ENCODE measurements around the gene KDM8. TPM values are rescaled to one million over a fixed set of nuclear protein-coding genes. Genes with fewer than 3 reads are reported as not detected.
A peak's percentile ranks its signal among the peaks of the same experiment; 100 is the strongest.

KDM8 gene
- total and polyA plus RNA-seq, 9 of the 15 experiments (the other 6 are each of a cell fraction or from before 2014, with no cell fraction given), result 0.61 to 9.1 (median 5.4) TPM

- TF ChIP-seq CUX1 (CRISPR knock-in tag; IDR thresholded peaks at IDR 0.05), result no peak
- no peak for TF ChIP-seq SNIP1 (IDR thresholded peaks at IDR 0.05; ENCODE audit: low read depth)
- no peak for TF ChIP-seq ATF6 (CRISPR knock-in tag; IDR thresholded peaks at IDR 0.05)
- TF ChIP-seq SMARCA4 (IDR thresholded peaks at IDR 0.05), result no peak; the same call in 1 of the 2 replicates
- TF ChIP-seq EP400 (IDR thresholded peaks at IDR 0.05), result peak; percentile 97
- TF ChIP-seq ZNF586 (CRISPR knock-in tag; conservative IDR thresholded peaks at IDR 0.05), result no peak; the same call in 1 of the 2 replicates
- no peak for TF ChIP-seq GTF2A2 (tag; IDR thresholded peaks at IDR 0.05)
- no peak for TF ChIP-seq POLR2AphosphoS2 (IDR thresholded peaks at IDR 0.05; ENCODE audit: low read length)
- TF ChIP-seq ZC3H8 (IDR thresholded peaks at IDR 0.05), result no peak
- TF ChIP-seq, protein P1, sequence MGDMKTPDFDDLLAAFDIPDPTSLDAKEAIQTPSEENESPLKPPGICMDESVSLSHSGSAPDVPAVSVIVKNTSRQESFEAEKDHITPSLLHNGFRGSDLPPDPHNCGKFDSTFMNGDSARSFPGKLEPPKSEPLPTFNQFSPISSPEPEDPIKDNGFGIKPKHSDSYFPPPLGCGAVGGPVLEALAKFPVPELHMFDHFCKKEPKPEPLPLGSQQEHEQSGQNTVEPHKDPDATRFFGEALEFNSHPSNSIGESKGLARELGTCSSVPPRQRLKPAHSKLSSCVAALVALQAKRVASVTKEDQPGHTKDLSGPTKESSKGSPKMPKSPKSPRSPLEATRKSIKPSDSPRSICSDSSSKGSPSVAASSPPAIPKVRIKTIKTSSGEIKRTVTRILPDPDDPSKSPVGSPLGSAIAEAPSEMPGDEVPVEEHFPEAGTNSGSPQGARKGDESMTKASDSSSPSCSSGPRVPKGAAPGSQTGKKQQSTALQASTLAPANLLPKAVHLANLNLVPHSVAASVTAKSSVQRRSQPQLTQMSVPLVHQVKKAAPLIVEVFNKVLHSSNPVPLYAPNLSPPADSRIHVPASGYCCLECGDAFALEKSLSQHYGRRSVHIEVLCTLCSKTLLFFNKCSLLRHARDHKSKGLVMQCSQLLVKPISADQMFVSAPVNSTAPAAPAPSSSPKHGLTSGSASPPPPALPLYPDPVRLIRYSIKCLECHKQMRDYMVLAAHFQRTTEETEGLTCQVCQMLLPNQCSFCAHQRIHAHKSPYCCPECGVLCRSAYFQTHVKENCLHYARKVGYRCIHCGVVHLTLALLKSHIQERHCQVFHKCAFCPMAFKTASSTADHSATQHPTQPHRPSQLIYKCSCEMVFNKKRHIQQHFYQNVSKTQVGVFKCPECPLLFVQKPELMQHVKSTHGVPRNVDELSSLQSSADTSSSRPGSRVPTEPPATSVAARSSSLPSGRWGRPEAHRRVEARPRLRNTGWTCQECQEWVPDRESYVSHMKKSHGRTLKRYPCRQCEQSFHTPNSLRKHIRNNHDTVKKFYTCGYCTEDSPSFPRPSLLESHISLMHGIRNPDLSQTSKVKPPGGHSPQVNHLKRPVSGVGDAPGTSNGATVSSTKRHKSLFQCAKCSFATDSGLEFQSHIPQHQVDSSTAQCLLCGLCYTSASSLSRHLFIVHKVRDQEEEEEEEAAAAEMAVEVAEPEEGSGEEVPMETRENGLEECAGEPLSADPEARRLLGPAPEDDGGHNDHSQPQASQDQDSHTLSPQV (IDR thresholded peaks at IDR 0.05), result peak; percentile 43; the same call in 1 of the 2 replicates
- no peak for TF ChIP-seq PTBP1 (IDR thresholded peaks at IDR 0.05; ENCODE audit: low read depth, low read length)
- TF ChIP-seq MCM5 (IDR thresholded peaks at IDR 0.05; ENCODE audit: low read depth), result no peak
- TF ChIP-seq, protein P2, sequence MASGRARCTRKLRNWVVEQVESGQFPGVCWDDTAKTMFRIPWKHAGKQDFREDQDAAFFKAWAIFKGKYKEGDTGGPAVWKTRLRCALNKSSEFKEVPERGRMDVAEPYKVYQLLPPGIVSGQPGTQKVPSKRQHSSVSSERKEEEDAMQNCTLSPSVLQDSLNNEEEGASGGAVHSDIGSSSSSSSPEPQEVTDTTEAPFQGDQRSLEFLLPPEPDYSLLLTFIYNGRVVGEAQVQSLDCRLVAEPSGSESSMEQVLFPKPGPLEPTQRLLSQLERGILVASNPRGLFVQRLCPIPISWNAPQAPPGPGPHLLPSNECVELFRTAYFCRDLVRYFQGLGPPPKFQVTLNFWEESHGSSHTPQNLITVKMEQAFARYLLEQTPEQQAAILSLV (tag; IDR thresholded peaks at IDR 0.05), result no peak
- TF ChIP-seq MIER1 (IDR thresholded peaks at IDR 0.05; ENCODE audit: low read depth), result peak; percentile 72; the same call in 1 of the 2 replicates
Observed at GRCh38 chr16:27268376-27269299, 65.3 kb downstream of the KDM8 start, which contains the start of gene NSMCE1 (continued).

Measured in K562 (cell line).